ENCODE results near the gene SRP54.

DNA sequence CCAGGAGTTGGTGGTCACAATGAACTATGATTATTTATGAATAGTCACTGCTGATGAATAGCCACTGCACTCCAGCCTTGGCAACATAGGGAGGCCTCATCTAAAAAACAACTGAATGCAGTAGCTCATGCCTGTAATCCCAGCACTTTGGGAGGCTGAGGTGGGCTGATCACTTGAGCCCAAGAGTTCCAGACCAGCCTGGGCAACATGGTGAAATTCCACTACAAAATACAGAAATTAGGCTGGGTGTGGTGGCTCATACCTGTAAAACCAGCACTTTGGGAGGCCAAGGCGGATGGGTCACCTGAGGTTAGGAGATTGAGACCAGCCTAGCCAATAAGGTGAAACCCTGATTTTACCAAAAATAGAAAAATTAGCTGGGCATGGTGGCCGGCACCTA is 49.8 kb downstream of the SRP54 start:
- TF ChIP-seq EZH2 (conservative IDR thresholded peaks at IDR 0.05; ENCODE audit: low read depth, low read length): no peak
- no peak for TF ChIP-seq POLR2A (IDR thresholded peaks at IDR 0.05; ENCODE audit: insufficient read depth in 1 of 2, low read depth in 2 of 2, low read length in 2 of 2)
- no peak for TF ChIP-seq ARID2 (CRISPR knock-in tag; IDR thresholded peaks at IDR 0.05; ENCODE audit: borderline replicate concordance)
